CD14-positive monocyte (primary cell): ENCODE measurements around the gene RAB6B. TPM values are rescaled to one million over a fixed set of nuclear protein-coding genes. Genes with fewer than 3 reads are reported as not detected.

Source experiments
- DNase-seq, 3 donors: peaks; one replicate each; pipeline ENCODE4 v3.0.0-alpha.2; 2011 to 2022
- H2AFZ ChIP-seq: 2 replicates; pipeline ENCODE4 v1.6.0; 2012; ENCODE audit warnings: mild to moderate bottlenecking, low read depth, low read length, inconsistent platforms; ENCODE audit not compliant: insufficient read depth, poor library complexity, severe bottlenecking
- H3K27ac ChIP-seq, 2 donors: 1 replicate in 1 of 2; 2 replicates in 1 of 2; pipeline ENCODE4 v1.5.1; 2012 to 2013; ENCODE audit warnings: low read length in 2 of 2, control low read depth in 1 of 2, inconsistent platforms in 1 of 2, low read depth in 1 of 2, mild to moderate bottlenecking in 1 of 2
- H3K27me3 ChIP-seq, 2 donors: one replicate each; pipeline versions ENCODE4 v1.6.0 to v1.6.1; 2011 to 2013; ENCODE audit warnings: low read length in 2 of 2; ENCODE audit not compliant: control insufficient read depth in 2 of 2, insufficient read depth in 2 of 2
- H3K36me3 ChIP-seq, 2 donors: replicated peaks in 1 of 2; 1 replicate in 1 of 2; 2 replicates in 1 of 2; pipeline versions ENCODE4 v1.5.1 to v1.6.1; 2012 to 2013; ENCODE audit warnings: low read length in 2 of 2, control low read depth in 1 of 2, inconsistent platforms in 1 of 2, mild to moderate bottlenecking in 1 of 2; ENCODE audit not compliant: insufficient read depth in 2 of 2, control insufficient read depth in 1 of 2
- H3K4me1 ChIP-seq, 2 donors: 1 replicate in 1 of 2; 2 replicates in 1 of 2; pipeline versions ENCODE4 v1.5.1 to v1.6.1; 2012 to 2013; ENCODE audit warnings: low read length in 2 of 2, control low read depth in 1 of 2, inconsistent platforms in 1 of 2, mild to moderate bottlenecking in 1 of 2, moderate library complexity in 1 of 2; ENCODE audit not compliant: insufficient read depth in 2 of 2, control insufficient read depth in 1 of 2
- H3K4me2 ChIP-seq: replicated peaks from 2 replicates; pipeline ENCODE3; 2012; ENCODE audit warnings: low read length, moderate library complexity, mild to moderate bottlenecking; ENCODE audit not compliant: poor library complexity, severe bottlenecking; ENCODE audit errors: extremely low read depth
- H3K4me3 ChIP-seq, 3 experiments: fragments of 200-600 bp in 1 of 3; sonication (generic) in 1 of 3; replicated peaks in 1 of 3; 1 replicate in 2 of 3; 2 replicates in 1 of 3; pipeline ENCODE4 v1.5.1; 2011 to 2013; ENCODE audit warnings: low read length in 3 of 3, mild to moderate bottlenecking in 3 of 3, control low read depth in 2 of 3, low read depth in 2 of 3, inconsistent platforms in 1 of 3, moderate library complexity in 1 of 3
- H3K79me2 ChIP-seq: 2 replicates; pipeline ENCODE4 v1.6.0; 2012; ENCODE audit warnings: mild to moderate bottlenecking, control low read depth, inconsistent platforms, low read length, moderate library complexity; ENCODE audit not compliant: insufficient read depth
- H3K9ac ChIP-seq: 2 replicates; pipeline ENCODE4 v1.6.0; 2017; ENCODE audit warnings: low read length, mild to moderate bottlenecking; ENCODE audit not compliant: insufficient read depth, poor library complexity, severe bottlenecking
- H3K9me3 ChIP-seq, 2 donors: replicated peaks in 1 of 2; 1 replicate in 1 of 2; 2 replicates in 1 of 2; pipeline versions ENCODE4 v1.5.1 to v1.6.1; 2012 to 2013; ENCODE audit warnings: low read length in 2 of 2, control low read depth in 1 of 2; ENCODE audit not compliant: control insufficient read depth in 1 of 2, insufficient read depth in 1 of 2
- H4K20me1 ChIP-seq: 2 replicates; pipeline ENCODE4 v1.6.0; 2012; ENCODE audit warnings: mild to moderate bottlenecking, low read length, control low read depth, moderate library complexity; ENCODE audit not compliant: insufficient read depth
- H3K27ac Mint-ChIP-seq, 7 donors: one replicate each; pipeline ENCODE4 v1.8.0; 2020; ENCODE audit warnings: mild to moderate bottlenecking in 7 of 7, mixed read lengths in 7 of 7, moderate library complexity in 6 of 7, inconsistent platforms in 2 of 7
- H3K27me3 Mint-ChIP-seq, 3 donors: one replicate each; pipeline ENCODE4 v1.8.0; 2021 to 2022; ENCODE audit warnings: low read depth in 3 of 3, mild to moderate bottlenecking in 3 of 3, mixed read lengths in 3 of 3, moderate library complexity in 3 of 3, inconsistent platforms in 1 of 3
- H3K36me3 Mint-ChIP-seq, 2 donors: one replicate each; pipeline ENCODE4 v1.8.0; 2020; ENCODE audit warnings: mixed read lengths in 2 of 2, inconsistent platforms in 1 of 2, mild to moderate bottlenecking in 1 of 2
- H3K4me1 Mint-ChIP-seq: one replicate; pipeline ENCODE4 v1.8.0; 2020; ENCODE audit warnings: mild to moderate bottlenecking, mixed read lengths
- H3K4me3 Mint-ChIP-seq, 2 donors: one replicate each; pipeline ENCODE4 v1.8.0; 2020; ENCODE audit warnings: mild to moderate bottlenecking in 2 of 2, mixed read lengths in 2 of 2, moderate library complexity in 1 of 2
- H3K9me3 Mint-ChIP-seq, 7 donors: one replicate each; pipeline ENCODE4 v1.8.0; 2020 to 2022; ENCODE audit warnings: mixed read lengths in 7 of 7, mild to moderate bottlenecking in 6 of 7, moderate library complexity in 6 of 7, inconsistent platforms in 2 of 7
- WGBS: methylation state at CpG from one replicate; pipeline ENCODE4 v1.1.5; 2013; ENCODE audit warnings: missing lambda C conversion rate; ENCODE audit not compliant: insufficient coverage; 5-methylcytosine and 5-hydroxymethylcytosine counted together
- intact Hi-C, 2 donors: fragments of 100-400 bp; cut with micrococcal nuclease; formaldehyde crosslinking; loops; one replicate each; pipeline versions ENCODE4 v1.15.0 to v1.15.1; 2023
- polyA plus RNA-seq, 3 donors: library from polyadenylated mRNA; depleted of rRNA in 1 of 3; unstranded in 2 of 3; stranded (reverse) in 1 of 3; fragments of 300-500 nt in 2 of 3; fragments of >200 nt in 1 of 3; fragmentation: Illumina TruSeq in 2 of 3; gene quantifications; 1 replicate in 2 of 3; 2 replicates in 1 of 3; pipeline ENCODE4 v1.2.3, GENCODE V29; 2012 to 2021
- TF ChIP-seq, protein P1 (sequence below): fragments of 200-600 bp; IDR thresholded peaks from one replicate; pipeline ENCODE4 v1.8.0; 2022; ENCODE audit warnings: antibody characterized with exemption, mild to moderate bottlenecking

The RAB6B gene
- polyA plus RNA-seq, 3 donors, result 0.46 TPM; not detected in 2

- TF ChIP-seq, protein P1, sequence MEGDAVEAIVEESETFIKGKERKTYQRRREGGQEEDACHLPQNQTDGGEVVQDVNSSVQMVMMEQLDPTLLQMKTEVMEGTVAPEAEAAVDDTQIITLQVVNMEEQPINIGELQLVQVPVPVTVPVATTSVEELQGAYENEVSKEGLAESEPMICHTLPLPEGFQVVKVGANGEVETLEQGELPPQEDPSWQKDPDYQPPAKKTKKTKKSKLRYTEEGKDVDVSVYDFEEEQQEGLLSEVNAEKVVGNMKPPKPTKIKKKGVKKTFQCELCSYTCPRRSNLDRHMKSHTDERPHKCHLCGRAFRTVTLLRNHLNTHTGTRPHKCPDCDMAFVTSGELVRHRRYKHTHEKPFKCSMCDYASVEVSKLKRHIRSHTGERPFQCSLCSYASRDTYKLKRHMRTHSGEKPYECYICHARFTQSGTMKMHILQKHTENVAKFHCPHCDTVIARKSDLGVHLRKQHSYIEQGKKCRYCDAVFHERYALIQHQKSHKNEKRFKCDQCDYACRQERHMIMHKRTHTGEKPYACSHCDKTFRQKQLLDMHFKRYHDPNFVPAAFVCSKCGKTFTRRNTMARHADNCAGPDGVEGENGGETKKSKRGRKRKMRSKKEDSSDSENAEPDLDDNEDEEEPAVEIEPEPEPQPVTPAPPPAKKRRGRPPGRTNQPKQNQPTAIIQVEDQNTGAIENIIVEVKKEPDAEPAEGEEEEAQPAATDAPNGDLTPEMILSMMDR, result no peak
- Mint-ChIP-seq H3K27me3 (peaks cover 0 to 2% (median 2%) of the 10 kb centered on the region in 3 donors), H3K36me3 (no peaks in the 10 kb centered on the region), H3K4me1 (no peaks in the 10 kb centered on the region), H3K4me3 (no peak overlapping the region), H3K27ac (no peak overlapping the region), H3K9me3 (no peaks in the 10 kb centered on the region)
- no peak for DNase-seq
- Histone ChIP-seq H3K4me3 (no peak overlapping the region), H4K20me1 (no peaks in the 10 kb centered on the region), H3K36me3 (no peaks in the 10 kb centered on the region), H3K9me3 (no peaks in the 10 kb centered on the region), H3K27ac (no peak overlapping the region), H3K79me2 (no peaks in the 10 kb centered on the region), H3K4me1 (no peaks in the 10 kb centered on the region), H3K4me2 (no peak overlapping the region), H3K27me3 (no peaks in the 10 kb centered on the region), H3K9ac (no peak overlapping the region), H2AFZ (no peak overlapping the region)
- intact Hi-C loops, result no loop called here
- 100% methylated on average over 4 of the region's 7 CpGs for WGBS
These were observed 31.1 kb downstream of the RAB6B start for GRCh38 chr3:133864616-133865015.

DNA sequence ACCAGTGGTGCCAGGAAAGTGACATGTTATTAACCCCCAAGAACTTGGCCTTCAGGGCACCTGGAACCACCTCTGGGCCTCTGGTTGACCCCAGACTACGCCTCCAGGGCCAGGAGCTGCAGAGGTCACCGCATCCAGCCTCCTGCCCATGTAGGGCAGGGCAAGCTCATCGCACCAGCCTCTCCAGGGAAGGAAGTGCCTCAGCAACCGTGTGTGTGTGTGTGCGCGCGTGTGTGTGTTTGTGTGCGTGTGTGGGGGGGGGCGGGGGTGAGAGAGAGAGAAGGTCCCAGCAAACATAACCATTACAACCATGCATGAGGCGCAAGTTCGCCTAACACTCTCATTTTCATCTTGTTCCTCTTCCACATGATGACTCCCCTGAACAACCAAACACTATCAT lies 31.8 kb downstream of the RAB6B start:
- no peak overlapping the region for H2AFZ ChIP-seq
- Mint-ChIP-seq H3K27ac (no peak overlapping the region), H3K4me3 (no peak overlapping the region), H3K27me3 (peaks cover 0 to 2% (median 2%) of the 10 kb centered on the region in 3 donors), H3K4me1 (no peaks in the 10 kb centered on the region), H3K9me3 (no peaks in the 10 kb centered on the region), H3K36me3 (no peaks in the 10 kb centered on the region)
- 100% methylated on average over 1 of the region's 11 CpGs for WGBS
- H4K20me1 ChIP-seq, result no peaks in the 10 kb centered on the region
- no peak overlapping the region for H3K9ac ChIP-seq
- no peaks in the 10 kb centered on the region for H3K4me1 ChIP-seq
- no peak overlapping the region for H3K4me2 ChIP-seq
- intact Hi-C loops, result no loop called here
- no peaks in the 10 kb centered on the region for H3K79me2 ChIP-seq
- H3K4me3 ChIP-seq, result no peak overlapping the region
- no peaks in the 10 kb centered on the region for H3K27me3 ChIP-seq
- TF ChIP-seq, protein P1, result no peak
- no peak for DNase-seq
- no peaks in the 10 kb centered on the region for H3K36me3 ChIP-seq
- H3K9me3 ChIP-seq, result no peaks in the 10 kb centered on the region
- no peak overlapping the region for H3K27ac ChIP-seq
